Stimulated activated CD4-positive, alpha-beta T cell treated with anti-CD3 and anti-CD28 coated beads, Interleukin-15, amount 100 ng/mL, for 24 hours (primary cell): ENCODE measurements around the gene BTG3.
A peak's percentile ranks its signal among the peaks of the same experiment; 100 is the strongest.

Experiments used
- DNase-seq: peaks from one replicate; pipeline ENCODE4 v3.0.0-alpha.2; 2020

The BTG3 gene

DNA sequence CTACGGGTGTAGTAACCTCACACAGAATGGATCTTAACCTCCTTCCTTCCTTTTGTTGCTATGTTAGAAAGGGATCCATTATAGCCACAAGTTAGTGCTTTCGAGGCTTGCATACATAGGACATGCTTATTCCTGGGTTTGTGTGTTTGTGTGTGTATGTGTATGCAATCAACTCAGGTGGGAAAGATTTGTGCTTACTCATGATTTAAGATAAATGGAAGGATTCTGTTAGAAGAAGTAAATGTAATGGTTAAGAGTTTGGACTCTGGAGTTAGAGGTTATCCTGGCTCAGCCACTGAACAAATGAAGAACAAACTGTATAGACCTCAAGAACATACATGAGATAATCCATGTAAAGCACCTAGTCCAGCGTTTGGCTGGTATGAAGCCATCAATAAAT lies 28.8 kb downstream of the BTG3 start:
- no peak for DNase-seq

DNA sequence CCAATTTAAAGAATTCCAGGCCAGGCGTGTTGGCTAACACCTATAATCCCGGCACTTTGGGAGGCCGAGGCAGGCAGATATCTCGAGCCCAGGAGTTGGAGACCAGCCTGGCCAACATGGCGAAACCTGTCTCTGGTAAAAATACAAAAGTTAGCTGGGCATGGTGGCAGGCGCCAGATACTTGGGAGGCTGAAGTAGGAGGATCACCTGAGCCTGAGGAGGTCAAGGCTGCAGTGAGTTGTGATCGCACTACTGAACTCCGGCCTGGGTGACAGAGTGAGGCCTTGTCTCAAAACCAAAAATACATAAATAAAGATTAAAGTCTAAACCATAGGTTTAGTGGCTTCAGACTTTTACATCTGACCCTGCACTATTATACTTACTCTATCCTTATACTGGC lies 32.4 kb downstream of the BTG3 start:
- no peak for DNase-seq

DNA sequence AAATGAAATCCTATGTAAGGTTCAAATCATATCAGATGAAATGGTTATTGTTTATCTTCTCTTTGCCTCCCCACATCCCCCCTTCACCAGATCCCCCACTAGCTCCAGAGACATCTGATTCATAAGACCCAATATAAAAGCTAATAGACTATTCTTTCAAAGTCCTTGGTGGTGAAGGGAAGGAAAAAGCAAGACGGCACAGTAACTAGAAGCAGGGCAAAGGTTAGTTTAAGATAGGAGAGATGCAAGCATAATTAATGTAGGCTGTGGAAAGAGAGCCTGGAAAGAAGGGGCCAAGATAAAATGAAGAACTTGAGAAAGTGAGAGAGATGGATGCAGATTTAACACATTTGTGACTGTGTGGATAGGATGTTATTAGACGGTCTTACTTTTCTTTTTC lies 33.8 kb downstream of the BTG3 start:
- no peak for DNase-seq

DNA sequence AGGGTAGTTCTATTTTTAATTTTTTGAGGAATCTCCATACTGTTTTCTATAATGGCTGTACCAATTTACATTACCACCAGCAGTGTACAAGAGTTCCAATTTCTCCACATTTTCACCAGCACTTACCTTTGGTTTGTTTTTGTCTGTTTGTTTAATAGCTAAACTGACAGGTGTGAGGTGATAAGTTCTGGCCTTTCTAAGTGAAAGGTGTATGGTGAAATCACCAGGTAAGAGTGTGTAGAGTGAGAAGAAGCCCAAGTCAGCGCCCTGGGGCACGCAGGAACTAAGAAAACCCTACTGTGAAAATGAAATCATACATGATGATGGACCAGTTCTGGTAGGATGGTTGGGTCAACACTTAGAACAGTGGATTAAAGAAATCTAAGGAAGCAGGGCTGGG lies 34.5 kb downstream of the BTG3 start:
- no peak for DNase-seq

DNA sequence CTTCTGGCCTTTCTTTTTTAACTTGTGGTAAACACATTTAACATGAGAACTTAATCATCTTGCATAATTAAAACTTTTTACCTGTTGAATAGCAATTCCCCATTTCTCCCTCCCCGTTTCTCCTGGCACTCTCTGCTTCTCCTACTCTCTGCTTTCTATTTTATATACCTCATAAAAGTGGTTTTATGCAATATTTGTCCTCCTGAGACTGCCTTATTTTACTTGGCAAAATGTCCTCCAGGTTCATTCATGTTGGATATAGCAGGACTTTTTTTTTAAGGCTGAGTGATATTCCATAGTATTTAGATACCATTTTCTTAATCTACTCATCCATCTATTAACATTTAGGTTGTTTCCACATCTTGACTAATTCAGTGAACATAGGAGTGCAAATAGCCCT lies 35.0 kb downstream of the BTG3 start:
- DNase-seq, result no peak

DNA sequence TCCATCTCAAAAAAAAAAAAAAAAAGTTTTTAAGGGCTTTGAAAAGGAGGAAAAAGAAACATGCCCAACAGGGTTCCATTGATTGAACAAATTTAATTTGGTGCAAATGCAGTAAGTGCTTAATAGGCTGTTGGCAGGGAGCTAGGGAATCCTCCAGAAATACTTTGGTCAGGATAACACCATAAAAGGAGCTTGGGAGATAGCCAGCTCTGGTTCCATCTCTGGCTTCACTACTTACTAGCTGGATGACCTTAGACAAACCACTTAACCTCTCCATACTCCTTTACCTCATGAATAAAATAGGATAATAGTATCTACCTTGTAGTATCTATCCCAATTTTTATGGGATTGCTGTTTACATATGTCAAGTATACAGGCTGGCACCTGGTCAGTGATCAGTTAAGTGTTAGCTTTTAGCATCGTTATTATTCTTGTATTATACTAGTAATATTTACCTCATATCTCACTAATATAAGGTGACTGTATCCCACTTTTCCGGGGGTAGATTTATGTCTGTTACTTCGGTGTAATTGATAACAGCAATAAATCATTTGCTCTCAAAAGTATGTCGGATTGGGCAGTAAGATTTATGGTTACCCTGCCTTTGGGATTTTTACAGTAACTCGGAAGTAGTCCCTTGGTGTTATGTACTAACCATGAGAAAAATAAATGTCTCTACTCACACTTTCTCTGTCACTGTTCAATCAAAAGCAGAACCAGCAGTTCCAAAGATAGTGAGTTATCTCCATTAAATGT lies 36.4 kb downstream of the BTG3 start:
- no peak for DNase-seq

DNA sequence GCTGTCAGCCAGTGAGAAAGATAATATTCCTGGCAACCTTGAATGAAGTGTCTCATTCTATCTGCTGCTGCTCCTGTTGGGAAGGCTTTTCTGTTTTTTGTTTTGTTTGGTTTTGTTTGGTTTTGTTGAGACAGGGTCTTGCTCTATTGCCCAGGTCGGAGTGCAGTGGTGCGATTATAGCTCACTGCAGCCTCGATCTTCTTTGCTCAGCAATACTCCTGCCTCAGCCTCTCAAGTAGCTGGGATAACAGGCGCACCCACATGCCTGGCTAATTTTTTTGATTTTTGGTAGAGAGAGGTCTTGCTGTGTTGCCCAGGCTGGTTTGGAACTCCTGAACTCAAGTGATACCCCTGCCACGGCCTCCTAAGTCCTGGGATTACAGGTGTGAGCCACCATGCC lies 37.6 kb downstream of the BTG3 start:
- no peak for DNase-seq

DNA sequence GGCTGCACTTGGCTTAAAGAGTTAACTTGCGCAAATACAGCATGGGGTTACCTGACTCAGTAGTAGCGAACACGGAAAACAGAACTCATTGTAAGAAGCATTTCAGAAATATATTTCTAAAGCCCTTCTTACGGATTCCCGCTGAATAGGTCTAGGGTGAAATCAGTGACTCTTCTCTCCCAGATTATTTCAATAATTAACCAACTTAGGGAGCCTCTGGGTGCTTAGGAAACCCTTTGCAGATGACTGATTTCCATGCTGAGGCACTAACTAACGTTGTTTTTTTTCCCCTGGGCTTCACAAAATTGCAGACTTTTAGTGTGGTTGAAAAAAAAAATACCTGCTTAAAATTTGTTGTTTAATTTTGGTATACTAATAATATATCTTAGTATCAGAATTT lies 40.3 kb downstream of the BTG3 start:
- DNase-seq, result no peak

DNA sequence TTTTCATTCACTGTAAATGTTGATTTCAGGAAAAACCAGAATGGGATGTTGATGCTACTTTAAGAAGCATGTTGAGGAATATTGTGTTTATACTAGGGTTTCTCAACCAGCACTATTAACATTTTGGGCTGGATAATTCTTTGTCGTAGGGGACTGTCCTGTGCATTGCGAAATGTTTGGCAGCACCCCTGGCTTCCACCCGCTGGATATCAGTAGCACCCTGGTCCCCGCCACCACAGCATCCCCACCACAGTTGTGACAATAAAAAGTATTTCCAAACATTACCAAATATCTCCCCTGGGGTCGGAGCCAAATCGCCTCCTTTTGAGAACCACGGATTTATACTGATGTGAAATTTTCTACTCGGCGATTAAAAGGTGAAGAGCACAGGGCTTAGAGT lies 41.9 kb downstream of the BTG3 start:
- DNase-seq, result no peak

DNA sequence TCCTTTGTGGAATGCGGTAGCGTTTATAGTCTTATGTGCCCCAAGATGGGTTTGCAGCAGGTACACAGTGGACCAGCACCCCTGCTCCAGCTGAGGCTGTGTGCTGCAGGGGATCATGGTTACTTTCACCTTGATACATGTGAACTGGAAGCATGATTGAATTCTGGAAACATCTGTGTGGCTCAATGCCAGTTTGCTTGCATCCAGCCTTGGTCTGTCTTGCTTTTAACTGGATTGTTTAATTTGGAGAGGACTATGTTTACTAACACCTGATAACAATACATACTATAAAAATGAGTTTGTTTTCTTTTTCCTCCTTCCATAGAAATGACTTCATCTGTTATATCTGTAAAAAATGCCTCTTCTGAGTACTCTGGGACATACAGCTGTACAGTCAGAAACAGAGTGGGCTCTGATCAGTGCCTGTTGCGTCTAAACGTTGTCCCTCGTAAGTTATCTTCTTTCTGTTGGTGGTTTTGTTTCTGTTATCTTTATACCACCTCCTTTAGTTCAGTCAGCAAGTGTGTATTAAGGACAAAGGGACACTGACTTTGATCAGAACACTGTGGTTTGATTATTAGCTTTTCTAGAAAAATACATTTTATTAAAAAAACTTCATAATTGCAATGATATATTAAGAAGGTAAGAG lies 52.2 kb downstream of the BTG3 start:
- no peak for DNase-seq

DNA sequence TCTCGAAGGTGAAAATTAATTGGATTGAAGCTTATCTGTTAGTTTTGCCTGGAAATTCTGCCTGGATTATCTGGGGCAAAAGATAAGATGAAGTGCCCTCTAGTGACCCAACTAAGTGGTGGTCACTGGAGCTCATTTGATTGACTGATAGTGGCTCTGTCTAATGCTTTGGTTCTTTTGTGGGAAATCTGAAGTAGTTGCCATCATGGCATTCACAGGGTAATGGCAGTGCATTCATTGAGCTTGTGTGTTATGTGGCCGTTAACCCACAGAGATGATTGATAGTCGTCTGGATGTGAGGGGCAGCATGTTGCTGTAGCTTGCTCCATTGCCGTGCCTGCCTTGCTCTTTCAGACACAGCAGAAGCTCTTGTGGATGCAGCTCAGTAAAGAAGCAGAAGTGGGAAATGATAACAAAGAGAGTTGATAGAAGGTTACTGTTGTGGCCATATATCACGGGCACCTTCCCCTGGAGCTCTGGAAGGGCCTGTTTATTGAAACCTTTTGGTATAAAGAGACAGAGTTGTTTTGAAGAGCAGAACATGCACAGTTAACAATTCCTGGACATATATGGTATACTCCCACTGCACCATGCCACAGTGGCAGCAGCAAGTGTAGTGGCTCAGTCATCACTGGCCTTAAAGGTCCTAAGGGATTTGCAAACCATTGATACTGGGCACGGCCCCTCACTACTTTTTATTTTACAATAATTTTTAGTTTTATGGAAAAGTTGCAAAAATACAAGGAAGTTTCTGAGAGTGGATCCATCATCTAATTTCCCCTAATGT lies 57.8 kb downstream of the BTG3 start:
- DNase-seq, result no peak

DNA sequence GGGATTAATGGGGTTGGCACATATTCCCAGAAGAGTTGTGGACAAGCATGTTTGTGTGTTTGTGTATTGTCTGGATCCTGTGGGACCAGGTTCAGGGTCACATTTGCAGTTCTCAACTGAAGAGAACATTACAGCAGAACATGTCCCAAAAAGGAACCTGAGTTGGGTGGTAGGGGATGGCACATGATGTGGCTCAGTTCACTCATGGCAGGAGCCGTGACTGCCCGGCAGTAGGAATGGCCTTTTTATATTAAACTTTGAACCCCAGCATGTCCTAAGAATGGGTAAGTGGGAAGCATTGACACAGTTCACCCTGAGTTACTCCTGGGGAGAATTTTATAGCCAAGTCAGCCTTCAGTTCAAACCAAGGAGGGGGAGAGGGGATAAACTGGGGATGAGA lies 58.6 kb downstream of the BTG3 start:
- DNase-seq, result no peak

DNA sequence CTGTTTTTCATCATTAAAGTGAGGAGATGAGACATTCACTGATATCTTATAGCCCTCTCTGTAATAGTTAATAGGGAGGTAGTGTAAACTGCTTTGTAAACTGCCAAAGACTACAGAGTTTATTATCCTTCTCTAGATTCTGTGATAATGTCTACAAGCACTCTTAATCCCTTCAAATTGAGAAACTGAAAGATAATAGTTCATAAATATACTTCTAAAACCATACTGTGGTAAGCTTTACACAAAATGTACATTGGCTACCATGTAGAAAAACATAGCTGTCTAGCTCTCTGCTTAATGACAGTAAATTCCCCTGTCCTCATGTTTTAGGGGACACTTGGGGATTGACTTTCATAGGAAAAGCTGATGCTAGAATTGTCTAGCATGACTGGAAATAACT lies 60.3 kb downstream of the BTG3 start:
- no peak for DNase-seq

DNA sequence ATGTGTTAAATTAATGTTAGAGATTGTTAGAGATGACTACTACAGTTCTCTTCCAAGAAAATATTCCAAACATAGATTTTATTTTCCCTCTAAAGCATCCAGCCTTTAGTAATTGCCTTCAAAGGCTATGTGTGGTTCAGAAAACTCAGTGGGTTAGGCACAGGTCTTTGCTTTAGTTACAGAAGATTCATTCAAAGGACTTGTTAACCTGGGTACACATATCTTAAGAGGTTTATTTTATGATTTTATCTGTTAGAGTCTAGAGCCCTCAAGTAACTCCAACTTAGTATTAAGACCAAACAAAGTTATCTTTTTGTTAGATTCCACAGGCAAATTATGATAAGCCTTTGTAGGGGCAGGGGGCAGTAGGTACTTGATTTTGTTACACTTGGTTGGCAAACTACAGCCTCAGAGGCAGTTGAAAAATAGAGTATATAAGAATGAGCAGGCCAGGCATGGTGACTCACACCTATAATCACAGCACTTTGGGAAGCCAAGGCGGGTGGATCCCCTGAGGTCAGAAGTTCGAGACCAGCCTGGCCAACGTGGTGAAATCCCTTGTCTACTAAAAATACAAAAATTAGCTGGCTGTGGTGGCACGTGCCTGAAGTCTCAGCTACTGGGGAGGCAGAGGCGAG lies 61.9 kb downstream of the BTG3 start:
- DNase-seq, result peak; percentile 2

DNA sequence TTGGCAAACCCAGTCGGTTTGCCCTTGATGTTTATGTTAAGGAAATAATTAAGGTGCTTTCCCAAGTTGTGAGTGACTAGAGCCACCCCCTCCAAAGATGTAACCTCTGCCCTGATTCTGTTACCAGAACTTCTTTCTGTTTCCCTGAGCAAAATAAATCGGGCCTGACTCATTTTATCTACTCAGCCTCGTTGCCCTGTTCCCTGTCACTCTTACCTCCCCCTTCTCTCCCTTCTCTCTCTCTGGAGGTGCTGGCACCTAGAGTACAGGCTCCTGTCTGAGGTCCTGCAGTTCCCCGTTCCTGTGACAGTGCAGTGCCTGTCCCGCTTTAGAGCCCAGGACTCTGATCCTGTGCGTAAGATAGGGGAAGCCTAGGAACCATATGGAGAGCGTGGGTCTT lies 64.4 kb downstream of the BTG3 start:
- no peak for DNase-seq

DNA sequence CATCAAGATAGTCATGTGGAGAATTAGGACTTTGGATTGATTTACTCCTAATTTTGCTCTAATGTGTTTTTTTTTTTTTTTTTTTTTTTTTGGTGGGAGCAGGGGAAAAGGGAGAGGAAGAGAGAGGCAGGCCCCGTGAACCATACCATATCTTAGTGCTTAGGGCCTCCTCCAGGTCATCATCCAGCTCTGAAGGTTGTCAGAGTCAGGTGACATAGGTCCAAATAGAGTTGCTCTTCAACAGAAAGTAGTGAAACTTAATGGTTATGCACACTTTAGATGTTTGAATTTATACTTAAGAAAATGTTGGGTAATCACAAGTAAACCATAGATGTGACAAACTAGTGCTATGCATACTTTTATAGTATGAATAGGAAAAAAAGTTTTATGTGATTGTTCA lies 67.7 kb downstream of the BTG3 start:
- DNase-seq, result no peak
